ENCODE data around the gene GGCT.
"Not testable (repeated sequence)": the region's sequence is repeated elsewhere in the genome, so short reads cannot be mapped to it uniquely, and the experiment has no call there.

The GGCT gene, protein sequence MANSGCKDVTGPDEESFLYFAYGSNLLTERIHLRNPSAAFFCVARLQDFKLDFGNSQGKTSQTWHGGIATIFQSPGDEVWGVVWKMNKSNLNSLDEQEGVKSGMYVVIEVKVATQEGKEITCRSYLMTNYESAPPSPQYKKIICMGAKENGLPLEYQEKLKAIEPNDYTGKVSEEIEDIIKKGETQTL

DNA sequence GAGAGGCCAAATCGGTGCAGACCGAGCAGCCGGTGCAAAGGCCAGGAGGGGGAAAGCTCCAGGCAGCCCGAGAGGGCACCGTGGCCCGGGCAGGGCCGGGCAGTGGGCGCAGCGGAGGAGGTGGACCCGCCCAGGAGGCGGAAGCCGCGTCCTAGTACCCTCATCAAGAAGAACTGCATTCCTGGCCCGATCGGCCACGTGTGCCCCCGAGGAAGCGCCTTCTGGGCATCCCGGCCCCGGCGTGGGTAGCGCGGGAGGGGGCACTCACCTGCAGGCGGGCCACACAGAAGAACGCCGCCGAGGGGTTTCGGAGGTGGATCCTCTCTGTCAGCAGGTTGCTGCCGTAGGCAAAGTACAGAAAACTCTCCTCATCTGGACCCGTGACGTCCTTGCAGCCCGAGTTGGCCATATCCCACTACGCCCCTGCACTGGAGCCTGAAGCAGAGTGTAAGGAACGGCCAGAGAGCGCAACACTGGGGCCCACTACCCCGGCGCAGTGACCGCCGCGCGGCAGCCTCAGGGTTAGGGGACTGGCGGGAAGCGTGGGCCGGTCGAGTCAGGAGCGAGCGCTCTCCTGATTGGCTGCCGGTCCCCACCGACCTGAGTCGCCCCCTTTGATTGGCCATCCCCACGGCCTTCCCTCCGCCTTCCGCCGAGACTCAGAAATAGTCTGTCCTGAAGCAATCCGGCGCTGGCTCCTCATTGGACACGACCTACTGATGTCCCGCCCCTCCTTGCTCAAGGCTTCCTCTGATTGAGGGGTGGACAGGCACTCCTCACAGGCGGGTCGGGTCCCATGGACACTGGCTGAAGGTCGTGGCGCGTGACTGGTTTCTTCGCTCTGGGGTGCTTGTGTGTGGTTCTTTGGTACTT, at the start of gene GGCT:
Gene GGCT, minus strand, starts transcription at position 529 of the 873 bp plus-strand sequence. Its CDS starts 120 bp downstream, at position 409.
- peak; percentile 98 for DNase-seq

- DNase-seq, result no peak
Observed at GRCh38 chr7:30553546-30553945, 48.9 kb upstream of the GGCT start.

- no peak for DNase-seq
Observed at GRCh38 chr7:30553141-30553540, 48.5 kb upstream of the GGCT start.

DNA sequence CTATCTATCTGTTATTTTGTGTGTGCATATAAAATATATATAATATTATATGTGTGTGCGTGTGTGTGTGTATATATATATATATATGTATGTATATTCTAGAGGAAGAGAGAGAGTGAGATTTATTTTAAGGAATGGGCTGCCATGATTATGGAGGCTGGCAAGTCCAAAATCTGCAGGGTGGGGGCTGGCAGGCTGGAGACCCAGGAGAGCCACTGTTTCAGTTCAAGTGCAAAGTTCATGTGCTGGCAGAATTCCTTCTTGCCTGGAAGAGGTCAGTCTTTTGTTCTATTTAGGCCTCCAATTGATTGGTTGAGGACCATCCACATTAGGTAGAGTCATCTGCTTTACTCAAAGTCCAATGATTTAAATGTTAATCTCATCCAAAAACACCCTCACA, 47.7 kb upstream of the GGCT start:
- DNase-seq, result no peak

DNA sequence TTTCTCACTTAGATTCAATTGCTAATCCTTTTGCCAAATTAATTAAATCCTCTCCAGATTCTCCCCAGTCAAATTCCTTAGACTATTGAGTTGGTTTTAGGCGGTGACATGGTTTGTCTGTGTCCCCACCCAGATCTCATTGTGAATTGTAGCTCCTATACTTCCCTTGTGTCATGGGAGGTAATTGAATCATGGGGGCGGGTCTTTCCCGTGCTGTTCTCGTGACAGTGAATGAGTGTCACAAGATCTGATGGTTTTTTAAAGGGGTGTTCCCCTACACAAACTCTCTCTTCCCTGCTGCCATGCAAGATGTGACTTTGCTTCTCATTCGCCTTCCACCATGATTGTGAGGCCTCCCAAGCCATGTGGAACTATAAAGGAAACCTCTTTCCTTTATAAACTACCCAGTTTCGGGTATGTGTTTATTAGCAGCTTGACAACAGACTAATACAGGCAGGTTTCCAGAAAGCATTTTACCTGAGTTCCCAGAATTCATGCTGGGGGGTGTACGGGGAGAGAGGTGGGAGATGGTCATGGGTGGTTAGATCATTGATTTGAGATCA, 45.4 kb upstream of the GGCT start:
- DNase-seq, result no peak

- peak; percentile 45 for DNase-seq
Observed at GRCh38 chr7:30548845-30549244, 44.2 kb upstream of the GGCT start.

- DNase-seq, result no peak
Observed at GRCh38 chr7:30546596-30546995, 42.0 kb upstream of the GGCT start.

- no peak for DNase-seq
Observed at GRCh38 chr7:30545791-30546555, 41.3 kb upstream of the GGCT start.

DNA sequence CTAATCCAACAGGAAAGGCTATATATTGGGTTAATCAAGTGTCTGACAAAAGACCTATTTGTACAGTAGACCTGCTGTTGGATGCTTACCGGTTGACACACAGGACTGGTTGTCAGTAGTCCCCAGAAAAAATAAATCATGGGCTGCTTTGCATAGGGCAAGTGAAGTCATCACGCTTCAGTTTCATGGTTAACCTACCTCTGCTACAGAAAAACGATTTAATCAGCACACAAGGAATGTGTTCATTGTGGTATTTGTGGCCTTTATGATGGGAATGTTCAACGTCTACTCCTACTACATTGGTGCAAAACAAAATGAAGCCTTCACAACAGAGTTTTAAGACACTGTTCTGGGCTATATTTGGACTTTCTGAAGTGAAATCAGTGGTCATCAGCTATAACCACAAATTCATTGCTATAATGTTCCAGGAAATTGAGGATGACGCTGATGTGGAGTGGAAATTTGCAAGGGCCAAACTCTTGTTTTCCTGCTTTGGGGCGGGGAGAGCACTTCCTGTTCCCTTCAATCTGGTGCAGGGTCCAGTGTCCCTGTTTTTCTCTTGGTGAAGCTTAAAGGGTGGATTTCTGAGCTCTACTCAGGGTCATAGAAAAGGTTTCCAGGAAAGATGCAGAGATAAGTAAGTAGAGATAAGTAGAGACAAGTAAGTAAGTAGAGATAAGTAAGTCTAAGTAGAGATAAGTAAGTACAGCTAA, 39.3 kb upstream of the GGCT start:
- no peak for DNase-seq

GRCh38 chr7:30543115-30543514, 38.5 kb upstream of the GGCT start:
- not testable (repeated sequence) for DNase-seq

- no peak for DNase-seq
Observed at GRCh38 chr7:30533886-30534285, 29.3 kb upstream of the GGCT start.

GRCh38 chr7:30531286-30531685, 26.7 kb upstream of the GGCT start:
- no peak for DNase-seq

DNA sequence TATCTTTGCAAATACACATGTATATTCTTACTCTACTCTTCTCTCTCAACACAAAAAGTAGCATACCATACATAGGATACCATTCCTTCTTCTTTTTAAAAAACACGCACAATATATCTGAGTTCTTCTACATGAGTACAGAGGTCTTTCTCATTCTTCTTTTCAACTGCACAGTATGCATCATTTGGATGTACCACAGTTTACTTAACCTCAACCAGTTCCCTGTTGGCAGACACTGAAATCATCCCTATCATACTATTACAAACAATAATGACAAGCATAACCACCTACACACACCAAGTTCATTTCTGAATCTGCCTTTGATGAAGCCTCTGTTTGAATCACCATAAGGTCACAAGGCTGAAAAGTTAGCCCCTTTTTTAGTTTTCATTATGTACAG, 25.7 kb upstream of the GGCT start:
- DNase-seq, result no peak

DNA sequence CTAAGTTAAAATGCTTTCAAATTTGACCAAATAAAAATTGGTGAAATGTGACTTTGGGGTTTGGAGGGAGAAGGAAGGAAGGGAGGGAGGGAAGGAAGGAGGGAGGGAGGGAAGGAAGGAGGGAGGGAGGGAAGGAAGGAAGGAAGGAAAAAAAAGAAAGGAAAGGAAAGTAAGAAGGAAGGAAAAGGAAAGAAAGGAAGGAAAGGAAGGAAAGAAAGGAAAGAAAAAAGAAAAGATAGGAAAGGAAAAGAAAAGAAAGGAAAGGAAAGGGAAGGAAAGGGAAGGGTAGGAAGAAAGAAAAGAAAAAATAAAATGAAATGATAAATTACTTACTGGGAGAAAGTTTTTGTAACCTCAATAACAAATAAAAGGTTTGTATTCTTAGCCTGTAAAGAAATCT, 24.1 kb upstream of the GGCT start:
- DNase-seq, result no peak

DNA sequence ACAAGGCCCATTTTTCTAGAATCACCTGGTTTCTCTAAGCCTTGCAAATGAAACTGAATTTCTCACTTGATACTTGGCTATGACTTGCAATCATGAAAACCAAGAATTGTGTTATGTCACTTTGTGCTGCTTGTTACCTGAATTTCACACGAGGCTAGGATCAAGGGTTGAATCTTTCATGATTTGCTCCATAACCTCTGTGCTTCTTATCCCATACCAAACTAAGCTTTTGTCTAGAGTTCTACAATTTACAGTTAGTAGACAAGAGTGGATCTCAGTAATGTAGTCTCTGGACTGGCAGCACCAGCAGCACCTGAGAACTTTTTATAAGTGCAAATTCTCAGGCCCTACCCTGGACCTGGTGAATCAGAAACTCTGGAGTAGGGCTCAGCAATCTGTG, 22.7 kb upstream of the GGCT start:
- DNase-seq, result not testable (repeated sequence)

GRCh38 chr7:30526163-30526562, 21.5 kb upstream of the GGCT start:
- no peak for DNase-seq

GRCh38 chr7:30525429-30525828, 20.8 kb upstream of the GGCT start:
- DNase-seq, result no peak

DNA sequence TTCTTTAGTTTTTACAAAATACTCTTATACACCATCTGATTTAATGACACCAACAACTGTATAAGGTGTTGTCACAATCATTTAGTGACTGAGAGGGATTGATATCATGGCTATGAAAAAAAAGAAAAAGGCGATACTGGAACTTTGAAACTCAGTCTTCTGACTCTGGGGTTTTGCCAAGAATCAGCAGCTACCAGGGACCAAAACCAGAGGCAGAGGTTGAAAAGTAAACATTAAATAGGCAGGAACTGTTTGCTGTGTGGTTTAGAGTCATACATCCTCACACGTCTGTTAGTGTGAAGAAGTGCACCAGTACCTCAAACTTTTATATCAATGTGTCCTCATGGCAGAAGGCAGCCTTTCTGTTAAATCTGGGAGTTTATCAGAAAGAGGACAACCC, 19.9 kb upstream of the GGCT start:
- DNase-seq, result peak; percentile 3

DNA sequence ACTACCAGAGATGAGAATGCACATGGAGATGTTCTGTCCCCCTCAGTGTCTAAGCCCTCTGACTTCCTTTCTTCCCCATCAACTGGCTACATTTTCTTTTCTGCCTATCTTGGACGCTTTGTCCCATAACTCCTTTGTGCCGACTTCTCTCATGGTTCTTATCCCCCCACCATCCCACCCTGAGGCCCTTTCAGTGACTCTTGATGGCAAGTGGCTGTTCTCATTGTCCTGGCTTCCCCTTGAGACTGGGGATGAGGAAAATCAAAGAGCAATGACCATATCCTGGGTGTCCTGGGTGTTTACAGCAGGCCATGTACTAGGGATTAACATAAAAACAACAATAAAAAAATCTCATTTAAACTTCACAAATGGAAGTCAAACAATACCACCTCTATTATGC, 18.8 kb upstream of the GGCT start:
- DNase-seq, result no peak

DNA sequence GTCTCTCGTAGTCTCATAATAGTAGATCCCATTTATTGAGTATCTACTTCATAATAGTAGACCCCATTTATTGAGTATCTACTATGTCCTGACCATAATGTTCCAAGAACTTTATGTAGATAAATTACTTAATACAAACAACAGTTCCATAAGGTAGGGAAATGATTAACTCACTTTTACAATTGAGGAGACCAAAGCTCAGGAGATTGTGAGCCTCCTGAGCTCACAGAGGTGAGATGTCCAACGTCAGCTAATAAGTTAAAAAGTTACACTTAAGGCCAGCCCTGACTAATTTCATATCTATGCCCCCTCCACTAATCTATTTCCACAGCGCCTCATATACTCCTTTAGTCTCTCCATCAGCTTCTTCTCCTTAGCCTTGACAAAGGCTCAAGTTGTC, 17.5 kb upstream of the GGCT start:
- DNase-seq, result no peak

DNA sequence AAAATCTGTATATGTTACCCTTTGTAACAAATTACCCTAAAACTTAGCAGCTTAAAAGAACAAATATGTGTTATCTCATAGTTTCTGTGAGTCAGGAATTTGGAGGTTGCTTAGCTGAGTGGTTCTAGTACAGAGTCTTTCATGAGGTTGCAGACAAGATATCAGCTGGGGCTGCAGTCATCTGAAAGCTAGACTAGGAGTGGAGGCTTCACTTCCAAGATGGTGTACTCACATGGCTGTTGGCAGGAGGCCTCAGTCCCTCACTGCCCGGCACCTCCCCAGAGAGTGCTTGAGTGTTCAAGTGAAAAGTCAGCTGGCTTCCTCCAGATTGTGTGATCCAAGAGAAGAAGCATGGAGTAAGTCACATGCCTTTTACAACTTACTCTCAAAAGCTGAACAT, 16.9 kb upstream of the GGCT start:
- DNase-seq, result no peak

GRCh38 chr7:30519122-30519521, 14.5 kb upstream of the GGCT start:
- no peak for DNase-seq

DNA sequence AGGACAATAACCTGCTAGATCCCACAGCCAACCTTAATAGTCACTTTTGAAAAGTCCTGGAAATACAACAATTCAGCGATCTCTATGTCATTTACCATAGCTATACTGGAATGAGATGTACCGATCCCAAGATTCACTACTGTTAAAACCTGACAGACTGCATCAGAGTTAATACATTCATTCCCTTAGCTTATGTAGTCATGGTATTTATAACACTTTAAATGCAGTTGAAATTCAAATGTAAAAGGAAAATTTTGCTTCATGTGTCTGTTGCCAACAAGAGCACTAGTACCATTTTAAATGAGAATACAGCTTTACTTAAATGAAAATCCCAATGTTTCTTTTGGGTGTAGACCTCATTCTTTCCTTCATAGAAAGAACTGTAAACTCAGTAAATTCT, 11.1 kb upstream of the GGCT start:
- DNase-seq, result no peak
